ENCODE data around the gene S100Z.

- TF ChIP-seq POLR2A (IDR thresholded peaks at IDR 0.05) (no peak), CTCF (IDR thresholded peaks at IDR 0.05) (no peak), POLR2AphosphoS5 (IDR thresholded peaks at IDR 0.05) (no peak)
These were observed 78.1 kb downstream of the S100Z start for GRCh38 chr5:76927961-76928360.

All from stomach (tissue), 4 donors.